K562 (cell line): ENCODE results near the gene GARNL3. TPM values are rescaled to one million over a fixed set of nuclear protein-coding genes. Genes with fewer than 3 reads are reported as not detected.

Experiments used
- ATAC-seq: fragments of 200-7000 bp; cut with Tn5 transposase; 3 replicates; pipeline ENCODE4 v1.9.1; 2020; ENCODE audit warnings: moderate library complexity
- BruUV-seq: library from RNA; stranded (reverse); fragments of 400-500 nt; replicated peaks from 2 replicates; lab custom pipeline; 2021; lab: Mats Ljungman, UMichigan
- CTCF ChIA-PET: fragments of 300-600 bp; formaldehyde crosslinking; extraction: SDS; loops from one replicate; lab custom pipeline; 2021; ENCODE audit warnings: low intra/inter-chr PET ratio; lab: Yijun Ruan, JAX
- POLR2A ChIA-PET: fragments of 300-600, 350-650 bp; sonication (Branson Sonifier 250); formaldehyde crosslinking; extraction: SDS; loops from one replicate; lab custom pipeline; 2021; ENCODE audit warnings: antibody characterized with exemption, inconsistent platforms; lab: Yijun Ruan, JAX
- DNase-seq, 4 experiments: peaks; one replicate each; pipeline versions ENCODE4 v3.0.0 to v3.0.0-alpha.2; 2011 to 2018; ENCODE audit warnings: low spot score in 3 of 4, mixed read lengths in 3 of 4; ENCODE audit errors: extremely low read depth in 1 of 4
- FAIRE-seq: peaks from 2 replicates; lab custom pipeline; 2011; peaks lifted over from hg19 to GRCh38; lab: Jason Lieb, UNC
- H2AFZ ChIP-seq: 2 replicates; pipeline ENCODE4 v1.6.0; 2011; ENCODE audit warnings: low read depth, low read length, control low read depth, inconsistent platforms
- H3K27ac ChIP-seq: fragments of 200-600 bp; 3 replicates; pipeline ENCODE4 v1.8.0; 2011; ENCODE audit warnings: low read depth, mild to moderate bottlenecking, control low read depth, inconsistent platforms, low read length, moderate library complexity, mixed read lengths; ENCODE audit errors: extremely low read depth
- H3K27me3 ChIP-seq, 2 experiments: fragments of 300-600 bp in 1 of 2; 2 replicates in 1 of 2; 3 replicates in 1 of 2; pipeline versions ENCODE4 v1.6.0 to v1.8.0; 2011; ENCODE audit warnings: inconsistent platforms in 2 of 2, low read length in 2 of 2, mild to moderate bottlenecking in 1 of 2, mixed read lengths in 1 of 2, moderate library complexity in 1 of 2; ENCODE audit not compliant: control insufficient read depth in 2 of 2, insufficient read depth in 2 of 2
- H3K36me3 ChIP-seq: fragments of 300-600 bp; 3 replicates; pipeline ENCODE4 v1.8.0; 2011; ENCODE audit warnings: mild to moderate bottlenecking, low read length, inconsistent platforms; ENCODE audit not compliant: control insufficient read depth, insufficient read depth
- H3K4me1 ChIP-seq, 2 experiments: fragments of 200-600 bp in 1 of 2; replicated peaks in 1 of 2; 2 replicates in 1 of 2; 3 replicates in 1 of 2; pipeline versions ENCODE4 v1.5.1 to v1.8.0; 2011; ENCODE audit warnings: inconsistent platforms in 2 of 2, low read length in 2 of 2, mild to moderate bottlenecking in 1 of 2, mixed read lengths in 1 of 2, moderate library complexity in 1 of 2; ENCODE audit not compliant: control insufficient read depth in 2 of 2, insufficient read depth in 2 of 2
- H3K4me2 ChIP-seq: 2 replicates; pipeline ENCODE4 v1.6.1; 2011; ENCODE audit warnings: low read length, control low read depth, inconsistent platforms, mixed read lengths; ENCODE audit not compliant: insufficient read depth
- H3K4me3 ChIP-seq: fragments of 200-600 bp; sonication (generic), shearing (Covaris generic); 2 replicates; pipeline ENCODE4 v1.5.1; 2016; ENCODE audit warnings: control low read depth, inconsistent platforms
- H3K79me2 ChIP-seq: fragments of 200-600 bp; 3 replicates; pipeline ENCODE4 v1.8.0; 2011; ENCODE audit warnings: low read length, inconsistent platforms; ENCODE audit not compliant: control insufficient read depth, insufficient read depth
- H3K9ac ChIP-seq, 2 experiments: 2 replicates each; pipeline versions ENCODE4 v1.6.0 to v1.6.1; 2011; ENCODE audit warnings: low read depth in 2 of 2, low read length in 2 of 2, control low read depth in 1 of 2, inconsistent platforms in 1 of 2, mild to moderate bottlenecking in 1 of 2, mixed read lengths in 1 of 2; ENCODE audit not compliant: insufficient read depth in 1 of 2
- H3K9me1 ChIP-seq: one replicate; pipeline ENCODE4 v1.6.0; 2011; ENCODE audit warnings: inconsistent platforms, mild to moderate bottlenecking, low read length, moderate library complexity; ENCODE audit not compliant: control insufficient read depth, insufficient read depth
- H3K9me3 ChIP-seq: replicated peaks from 2 replicates; pipeline ENCODE4 v1.5.1; 2011; ENCODE audit warnings: low read depth, low read length, inconsistent platforms; ENCODE audit not compliant: control insufficient read depth, insufficient read depth
- H4K20me1 ChIP-seq: replicated peaks from 2 replicates; pipeline ENCODE4 v1.6.1; 2011; ENCODE audit warnings: low read length, inconsistent platforms, mixed read lengths; ENCODE audit not compliant: control insufficient read depth, insufficient read depth
- ASH1L ChIP-seq: fragments of 450-650 bp; IDR thresholded peaks from 2 replicates; pipeline ENCODE4 v1.6.1; 2018; ENCODE audit warnings: borderline replicate concordance, mild to moderate bottlenecking, low read depth; ENCODE audit not compliant: partially characterized antibody
- CXXC5 ChIP-seq: fragments of 250-450 bp; sonication (Bioruptor Pico); IDR thresholded peaks from 2 replicates; pipeline ENCODE4 v1.8.0; 2022; ENCODE audit warnings: inconsistent platforms, mild to moderate bottlenecking, moderate library complexity
- ETV5 ChIP-seq: sonication (generic); formaldehyde crosslinking; IDR thresholded peaks from 2 replicates; pipeline ENCODE4 v1.4.0; 2020; ENCODE audit warnings: low read depth, mild to moderate bottlenecking, missing genetic modification reagents
- GMEB1 ChIP-seq: fragments of 250-450 bp; sonication (Bioruptor Pico); IDR thresholded peaks from 2 replicates; pipeline ENCODE4 v1.4.0; 2020; ENCODE audit warnings: mild to moderate bottlenecking
- GTF2B ChIP-seq: IDR thresholded peaks from 2 replicates; pipeline ENCODE4 v1.6.1; 2011; ENCODE audit not compliant: insufficient read length; ENCODE audit errors: extremely low read depth
- HNRNPH1 ChIP-seq: fragments of 200-400 bp; formaldehyde crosslinking; optimal IDR thresholded peaks from 2 replicates; pipeline ENCODE3; 2017; ENCODE audit warnings: low read depth, mild to moderate bottlenecking, low read length, moderate library complexity
- SMAD1 ChIP-seq: fragments of 150-350 bp; IDR thresholded peaks from 2 replicates; pipeline ENCODE4 v1.6.1; 2014; ENCODE audit warnings: low read length, low read depth; ENCODE audit not compliant: partially characterized antibody
- TCF7L2 ChIP-seq: fragments of 150-350 bp; IDR thresholded peaks from 2 replicates; pipeline ENCODE4 v1.6.1; 2016; ENCODE audit warnings: low read depth, mild to moderate bottlenecking, low read length, moderate library complexity
- USF2 ChIP-seq: sonication (generic); formaldehyde crosslinking; IDR thresholded peaks from 2 replicates; pipeline ENCODE4 v1.5.0; 2020; ENCODE audit warnings: missing genetic modification reagents
- YY1 ChIP-seq, 3 experiments: IDR thresholded peaks; 2 replicates each; pipeline ENCODE4 v1.6.1; 2011; ENCODE audit warnings: low read length in 2 of 3, mild to moderate bottlenecking in 2 of 3, moderate library complexity in 2 of 3, borderline replicate concordance in 1 of 3, control low read depth in 1 of 3, low read depth in 1 of 3; ENCODE audit not compliant: insufficient read depth in 3 of 3, insufficient replicate concordance in 2 of 3, control insufficient read depth in 1 of 3, insufficient read length in 1 of 3; ENCODE audit errors: extremely low read depth in 1 of 3
- ZKSCAN1 ChIP-seq: fragments of 150-350 bp; IDR thresholded peaks from 2 replicates; pipeline ENCODE4 v1.6.1; 2016; ENCODE audit warnings: low read depth, low read length
- WGBS: fragments of 100-300 bp; shearing (Covaris generic); methylation state at CpG from one replicate; pipeline ENCODE4 v1.1.6; 2016; ENCODE audit warnings: low coverage, mixed read lengths; ENCODE audit not compliant: insufficient coverage; ENCODE audit errors: missing lambda C conversion rate; 5-methylcytosine and 5-hydroxymethylcytosine counted together
- in situ Hi-C: fragments of 300-500 bp; cut with MboI; formaldehyde crosslinking; loops from 4 replicates; pipeline ENCODE4 v1.15.0; 2018; ENCODE audit warnings: inconsistent platforms, mixed read lengths
- intact Hi-C: fragments of 100-400 bp; cut with micrococcal nuclease; formaldehyde crosslinking; loops from 2 replicates; pipeline ENCODE4 v1.14.2; 2022
- polyA plus RNA-seq, 8 experiments: library from polyadenylated mRNA; depleted of rRNA in 4 of 8; stranded (reverse) in 5 of 8; unstranded in 3 of 8; fragments of >200 nt; fragmentation: Nextera tagmentation in 2 of 8; fragmentation: Illumina TruSeq in 1 of 8; extraction: Ambion mirVana in 2 of 8; extraction: Trizol in 1 of 8; gene quantifications; 2 replicates each; pipeline versions ENCODE4 v1.2.1 to v1.2.3, GENCODE V29; 2011 to 2014; ENCODE audit warnings: inconsistent platforms in 1 of 8, missing spikeins in 1 of 8
- total RNA-seq, 7 experiments: library from RNA; depleted of rRNA in 6 of 7; stranded (reverse); fragments of >200 nt in 6 of 7; fragmentation: Illumina TruSeq in 2 of 7; extraction: Trizol in 2 of 7; gene quantifications; 2 replicates each; pipeline versions ENCODE4 v1.2.1 to v1.2.3, GENCODE V29; 2011 to 2021; ENCODE audit warnings: low replicate concordance in 1 of 7

GARNL3 gene
- total and polyA plus RNA-seq, 9 of the 15 experiments (the other 6 are each of a cell fraction or from before 2014, with no cell fraction given): 0.35 to 2.7 (median 1.6) TPM

GRCh38 chr9:127419348-127419747 is 154.8 kb downstream of the GARNL3 start (continued):
- TF ChIP-seq CXXC5 (CRISPR knock-in tag): no peak
- no peak for TF ChIP-seq USF2 (CRISPR knock-in tag)
- TF ChIP-seq SMAD1: no peak
- TF ChIP-seq ASH1L: no peak
- TF ChIP-seq, all 486 proteins: peak for 4

- 88% methylated on average over 6 of the region's 7 CpGs for WGBS
- ChIA-PET POLR2A (interaction anchor here (0.9 to 1.6 kb wide), 2 partner anchors 24 to 25 kb away, joined by 5 read pairs; partner anchors contain the start of gene SLC2A8), CTCF (no interaction called here)
- Histone ChIP-seq H3K27ac (no peak overlapping the region), H3K27me3 (no peaks in the 10 kb centered on the region), H3K9me1 (no peaks in the 10 kb centered on the region), H3K36me3 (no peaks in the 10 kb centered on the region; the same call in 2 of the 3 replicates), H3K4me2 (no peak overlapping the region), H3K4me1 (peaks cover 28 to 37% of the 10 kb centered on the region in 2 experiments), H3K9ac (no peak overlapping the region), H3K79me2 (peaks cover 28% of the 10 kb centered on the region), H3K9me3 (no peaks in the 10 kb centered on the region), H3K4me3 (no peak overlapping the region), H4K20me1 (0 out of 2 replicates have a peak, but pooled peaks cover 4% of the 10 kb centered on the region), H2AFZ (no peak overlapping the region)
- no peak for ATAC-seq
- intact Hi-C loops (loop anchor here (10.0 kb wide), 1 partner anchor 196 kb away; no protein-coding TSS in a partner anchor), in situ Hi-C loops (no loop called here)
- FAIRE-seq: no peak
- DNase-seq: no peak
- BruUV-seq: no TSS peak
- no peak for TF ChIP-seq GMEB1 (CRISPR knock-in tag)
- TF ChIP-seq ZKSCAN1: no peak
- no peak for TF ChIP-seq TCF7L2
- TF ChIP-seq YY1 (IDR thresholded peaks at IDR 0.05; ENCODE audit: borderline replicate concordance in 1 of 3, control insufficient read depth in 1 of 3, extremely low read depth in 1 of 3, insufficient read depth in 3 of 3, insufficient read length in 1 of 3, insufficient replicate concordance in 2 of 3, low read depth in 1 of 3, low read length in 2 of 3): no peak
- TF ChIP-seq GTF2B: no peak
- TF ChIP-seq ETV5 (CRISPR knock-in tag): no peak
- no peak for TF ChIP-seq HNRNPH1
Measured at GRCh38 chr9:127421057-127421456, 156.5 kb downstream of the GARNL3 start.
